NCI-H69 (cell line): Measurements from ENCODE around the gene GRK5.
A peak's percentile ranks its signal among the peaks of the same experiment; 100 is the strongest.
"Not testable (repeated sequence)": the region's sequence is repeated elsewhere in the genome, so short reads cannot be mapped to it uniquely, and the experiment has no call there.

Experiments
- DNase-seq: peaks from one replicate; lab custom pipeline; 2025; lab: John Stamatoyannopoulos, UW

GRK5 gene

DNA sequence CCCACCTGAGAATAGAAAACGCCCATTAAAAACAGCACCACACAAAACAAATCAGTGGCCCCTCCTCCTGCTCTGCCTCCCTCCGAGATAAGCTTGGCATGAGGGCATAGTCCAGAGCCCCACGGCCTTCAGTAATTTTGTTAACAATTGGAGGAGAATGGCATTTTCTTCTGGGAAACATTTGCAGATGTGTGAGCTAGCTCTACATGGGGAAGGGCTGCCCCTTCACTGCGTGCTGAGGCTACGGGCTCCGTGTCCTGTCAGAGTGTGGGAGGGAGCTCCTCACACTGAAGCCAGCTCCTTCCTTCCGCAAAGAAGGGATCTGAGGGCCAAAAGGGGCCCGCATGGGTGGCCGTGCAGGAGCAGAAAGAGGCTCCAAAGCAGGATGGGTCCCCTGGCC, 15.2 kb downstream of the GRK5 start:
- DNase-seq = no peak

DNA sequence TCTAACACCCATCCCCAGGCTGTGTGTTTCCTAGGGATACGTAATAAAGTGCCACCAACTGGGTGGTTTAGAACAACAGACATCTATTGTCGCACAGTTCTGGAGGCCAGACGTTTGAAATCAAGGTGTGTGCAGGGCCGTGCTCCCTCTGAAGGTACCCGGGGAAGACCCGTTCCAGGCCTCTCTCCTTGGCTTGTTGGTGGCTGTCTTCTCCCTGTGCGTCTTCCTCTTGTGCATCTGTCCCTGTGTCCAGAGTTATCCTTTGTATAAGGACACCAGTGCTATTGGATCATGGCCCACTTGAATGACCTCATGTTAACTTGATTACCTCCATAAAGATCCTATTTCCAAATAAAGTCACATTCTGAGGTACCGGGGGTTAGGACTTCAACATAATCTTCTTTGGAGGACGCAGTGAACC, 15.6 kb downstream of the GRK5 start:
- DNase-seq = no peak

- DNase-seq = no peak
Observed at GRCh38 chr10:119225083-119225658, 17.8 kb downstream of the GRK5 start.

DNA sequence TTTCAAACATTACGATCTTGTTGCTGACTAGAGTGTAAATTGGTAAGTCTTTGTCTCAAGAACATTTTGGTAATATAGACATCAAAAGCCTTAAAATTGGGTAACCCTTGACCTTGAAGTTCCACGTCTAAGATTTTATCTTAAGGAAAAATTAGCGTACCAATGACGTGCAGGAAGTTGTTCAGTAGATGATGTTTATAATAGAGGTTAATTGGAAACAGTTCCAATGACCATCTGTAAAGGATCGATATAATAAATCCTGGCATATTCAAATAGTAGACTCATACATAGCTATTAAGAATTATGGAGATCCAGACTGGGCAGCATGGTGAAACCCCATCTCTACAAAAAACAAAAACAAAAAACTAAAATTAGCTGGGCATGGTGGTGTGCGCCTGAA, 20.5 kb downstream of the GRK5 start:
- DNase-seq = no peak

GRCh38 chr10:119231654-119232053, 24.3 kb downstream of the GRK5 start:
- DNase-seq = no peak

- DNase-seq = not testable (repeated sequence)
Observed at GRCh38 chr10:119232439-119232838, 25.1 kb downstream of the GRK5 start.

GRCh38 chr10:119233123-119233820, 25.9 kb downstream of the GRK5 start:
- DNase-seq = no peak

DNA sequence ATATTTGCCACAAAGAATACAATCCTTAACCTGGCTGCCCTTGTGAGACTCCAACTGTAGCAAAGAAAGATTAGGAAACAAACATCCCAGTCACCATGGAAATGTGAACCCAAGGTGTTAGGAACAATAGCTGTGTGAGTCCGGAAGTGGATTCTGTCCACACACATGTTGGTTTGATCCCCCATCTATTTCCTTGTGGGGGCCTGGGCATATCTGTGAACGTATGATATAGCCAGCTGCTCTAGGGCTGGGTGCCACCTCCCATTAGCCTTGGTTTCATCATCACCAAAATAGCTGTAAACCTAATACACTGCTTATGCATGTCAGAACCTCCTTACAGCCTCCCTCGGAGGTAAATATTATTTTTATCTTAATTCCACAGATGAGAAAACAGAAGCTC, 26.4 kb downstream of the GRK5 start:
- DNase-seq = peak; percentile 56

GRCh38 chr10:119235356-119235755, 28.0 kb downstream of the GRK5 start:
- DNase-seq = peak; percentile 55

DNA sequence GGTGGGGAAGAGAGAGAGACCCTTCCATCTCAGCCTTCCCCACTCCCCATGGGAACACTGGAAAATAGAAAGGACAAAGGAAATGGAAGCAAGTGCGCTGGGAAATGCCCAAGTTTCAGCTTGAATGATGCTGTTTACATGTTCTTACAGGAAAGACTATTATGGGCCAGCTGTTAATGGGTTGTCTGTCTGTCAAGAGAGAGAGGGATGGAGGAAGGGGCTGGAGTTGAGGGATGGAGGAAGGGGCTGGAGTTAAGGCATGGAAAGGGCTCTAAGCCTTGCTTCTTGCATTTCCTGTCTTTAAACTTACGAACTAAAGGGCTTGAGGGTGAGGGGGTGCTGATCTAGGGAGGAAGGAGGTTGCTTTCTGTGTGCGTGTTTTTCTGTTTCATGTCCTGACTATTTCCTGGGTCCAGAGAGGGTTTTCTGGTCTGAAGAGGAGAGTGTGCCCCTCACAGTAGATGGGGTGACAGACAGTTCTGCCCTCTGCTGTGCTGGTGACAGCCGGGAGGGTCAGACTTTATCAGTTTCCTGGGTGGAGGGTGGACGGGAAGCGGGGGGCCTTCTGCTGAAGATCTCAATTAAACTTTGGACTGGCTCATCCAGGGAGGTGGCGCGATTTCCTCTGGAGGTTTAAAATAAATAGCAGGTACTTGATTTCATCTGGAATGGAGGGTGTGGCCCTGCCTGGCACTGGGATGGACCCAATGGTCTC, 30.5 kb downstream of the GRK5 start:
- peak; percentile 60 for DNase-seq

DNA sequence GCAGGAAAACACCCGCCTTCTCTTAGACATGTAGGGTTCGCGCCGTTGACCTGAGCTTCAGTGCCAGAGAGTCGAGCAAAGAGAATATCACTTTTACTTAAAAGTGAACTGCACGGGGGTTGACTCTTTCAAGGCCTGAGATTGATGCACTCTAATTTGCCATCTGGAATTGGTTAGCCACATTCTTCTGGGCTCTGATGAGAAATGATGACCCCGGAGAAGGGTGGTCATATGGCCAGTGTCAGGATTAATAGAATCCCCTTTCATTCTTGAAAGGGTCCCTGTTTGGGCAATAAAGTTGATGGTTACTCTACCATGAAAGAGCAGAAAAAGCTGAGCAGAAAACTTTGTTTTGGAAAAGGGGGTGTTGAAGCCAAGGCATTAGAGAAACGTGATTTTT, 31.2 kb downstream of the GRK5 start:
- peak; percentile 31 for DNase-seq

DNA sequence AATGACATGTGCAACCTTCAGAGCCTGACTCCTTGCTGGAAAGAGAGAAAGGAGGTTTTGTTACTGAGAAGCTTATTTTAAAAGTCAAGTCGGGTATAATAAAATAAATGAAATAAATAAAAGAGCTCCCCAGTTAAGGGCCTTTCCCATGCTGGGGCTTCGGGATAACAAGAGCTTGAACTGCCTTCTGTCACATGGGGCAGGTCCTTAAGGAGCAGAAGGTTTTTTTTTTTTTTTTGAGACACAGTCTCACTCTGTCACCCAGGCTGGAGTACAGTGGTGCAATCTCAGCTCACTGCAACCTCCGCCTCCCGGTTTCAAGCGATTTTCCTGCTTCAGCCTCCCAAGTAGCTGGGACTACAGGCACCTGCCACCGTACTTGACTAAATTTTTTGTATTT, 31.6 kb downstream of the GRK5 start:
- not testable (repeated sequence) for DNase-seq

GRCh38 chr10:119239630-119240029, 32.3 kb downstream of the GRK5 start:
- DNase-seq = not testable (repeated sequence)

DNA sequence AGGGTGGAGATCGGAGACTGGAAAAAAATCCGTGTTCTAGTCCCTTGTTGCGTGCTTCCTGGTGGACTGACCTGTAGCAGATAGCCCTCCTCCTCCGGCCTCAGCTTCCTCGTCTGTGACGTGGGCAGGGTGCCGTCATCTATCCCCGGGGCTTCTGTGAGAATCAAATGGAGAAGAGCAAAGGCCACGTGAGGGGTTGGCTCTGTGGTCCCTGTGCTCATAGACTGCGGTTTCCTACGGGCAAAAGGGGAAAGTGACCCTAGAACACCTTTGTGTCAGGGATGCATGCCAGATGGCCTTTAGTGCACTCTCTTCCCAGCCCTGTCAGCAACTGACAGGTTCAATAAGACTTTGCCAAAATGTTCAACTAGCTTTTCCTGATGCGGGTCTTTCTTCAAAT, 33.7 kb downstream of the GRK5 start:
- DNase-seq = no peak

DNA sequence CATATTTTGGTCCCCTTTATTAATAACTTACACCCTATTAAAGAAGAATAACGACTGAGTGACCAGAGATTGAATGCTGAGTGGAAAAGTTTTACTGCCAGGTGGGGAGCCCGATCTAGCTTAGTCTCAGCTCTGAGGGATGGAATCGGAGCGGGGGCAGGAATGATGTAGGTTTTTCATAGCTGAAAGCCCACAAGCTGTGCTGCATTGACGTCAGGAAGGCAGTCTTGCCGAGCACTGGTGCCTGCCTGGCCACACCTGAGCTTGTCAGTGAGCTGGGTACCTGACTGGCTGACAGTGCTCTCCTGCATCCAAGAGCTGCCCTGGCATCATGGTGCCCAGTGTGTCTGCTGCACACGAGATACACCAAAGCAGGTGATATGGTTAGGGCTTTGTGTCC, 34.8 kb downstream of the GRK5 start:
- DNase-seq = peak; percentile 71

- DNase-seq = peak; percentile 78
Observed at GRCh38 chr10:119243488-119243887, 36.1 kb downstream of the GRK5 start.

DNA sequence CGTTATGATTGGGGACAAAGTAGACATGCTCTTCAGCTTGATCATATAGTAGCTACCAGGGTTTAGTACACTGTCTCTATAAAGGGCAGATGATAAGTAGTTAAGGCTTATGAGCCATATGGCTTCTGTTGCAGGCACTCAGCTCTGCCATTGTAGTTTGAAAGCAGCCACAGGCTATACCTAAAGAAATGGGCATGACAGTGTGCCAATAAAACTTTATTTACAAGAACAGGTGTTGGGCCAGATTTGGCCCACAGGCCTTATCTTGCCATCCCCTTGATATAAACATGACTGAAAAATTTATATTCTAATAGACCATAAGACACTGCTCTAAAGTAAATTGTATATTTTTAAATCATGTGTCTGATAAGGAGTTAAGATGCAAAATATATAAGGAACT, 36.6 kb downstream of the GRK5 start:
- DNase-seq = peak; percentile 69

GRCh38 chr10:119245272-119245671, 37.9 kb downstream of the GRK5 start:
- no peak for DNase-seq

- no peak for DNase-seq
Observed at GRCh38 chr10:119246862-119247549, 39.6 kb downstream of the GRK5 start.

GRCh38 chr10:119247550-119247894, 40.2 kb downstream of the GRK5 start:
- DNase-seq = peak; percentile 28

DNA sequence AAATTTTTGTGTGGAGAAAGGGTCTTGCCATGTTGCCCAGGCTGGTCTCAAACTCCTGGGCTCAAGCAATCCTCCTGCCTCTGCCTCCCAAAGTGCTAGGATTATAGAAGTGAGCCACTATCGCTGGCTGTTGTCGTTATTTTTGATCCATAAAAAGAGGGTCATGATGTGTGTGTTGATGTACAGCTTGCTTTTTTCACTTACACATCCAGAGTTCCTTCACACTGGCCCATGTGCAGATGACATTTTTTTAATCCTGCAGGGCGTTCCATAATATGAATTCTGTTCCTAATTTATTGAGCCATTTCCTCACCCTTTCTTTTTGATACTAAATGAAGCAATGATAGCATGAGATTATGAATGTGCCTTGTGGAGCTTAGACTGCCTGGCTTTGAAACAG, 40.8 kb downstream of the GRK5 start:
- DNase-seq = no peak

DNA sequence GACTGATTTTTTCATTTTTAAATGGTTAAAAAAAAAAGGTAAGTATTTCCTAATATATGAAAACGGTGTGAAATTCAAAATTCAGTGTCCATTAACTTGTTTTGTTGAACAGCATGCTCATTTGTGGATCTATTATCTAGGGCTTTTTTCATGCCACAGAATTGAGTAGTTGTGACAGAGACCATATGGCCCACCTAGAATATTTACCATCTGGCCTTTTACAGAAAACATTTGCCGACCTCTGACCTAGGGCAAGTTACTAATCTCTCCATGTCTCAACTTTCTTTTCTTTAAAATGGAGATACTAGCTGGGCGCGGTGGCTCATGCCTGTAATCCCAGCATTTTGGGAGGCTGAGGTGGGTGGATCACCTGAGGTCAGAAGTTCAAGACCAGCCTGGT, 41.3 kb downstream of the GRK5 start:
- peak; percentile 7 for DNase-seq
